ENCODE measurements around the gene SLC4A8. TPM values are rescaled to one million over a fixed set of nuclear protein-coding genes. Genes with fewer than 3 reads are reported as not detected.

Gene SLC4A8
- total RNA-seq = 27.6 TPM

DNA sequence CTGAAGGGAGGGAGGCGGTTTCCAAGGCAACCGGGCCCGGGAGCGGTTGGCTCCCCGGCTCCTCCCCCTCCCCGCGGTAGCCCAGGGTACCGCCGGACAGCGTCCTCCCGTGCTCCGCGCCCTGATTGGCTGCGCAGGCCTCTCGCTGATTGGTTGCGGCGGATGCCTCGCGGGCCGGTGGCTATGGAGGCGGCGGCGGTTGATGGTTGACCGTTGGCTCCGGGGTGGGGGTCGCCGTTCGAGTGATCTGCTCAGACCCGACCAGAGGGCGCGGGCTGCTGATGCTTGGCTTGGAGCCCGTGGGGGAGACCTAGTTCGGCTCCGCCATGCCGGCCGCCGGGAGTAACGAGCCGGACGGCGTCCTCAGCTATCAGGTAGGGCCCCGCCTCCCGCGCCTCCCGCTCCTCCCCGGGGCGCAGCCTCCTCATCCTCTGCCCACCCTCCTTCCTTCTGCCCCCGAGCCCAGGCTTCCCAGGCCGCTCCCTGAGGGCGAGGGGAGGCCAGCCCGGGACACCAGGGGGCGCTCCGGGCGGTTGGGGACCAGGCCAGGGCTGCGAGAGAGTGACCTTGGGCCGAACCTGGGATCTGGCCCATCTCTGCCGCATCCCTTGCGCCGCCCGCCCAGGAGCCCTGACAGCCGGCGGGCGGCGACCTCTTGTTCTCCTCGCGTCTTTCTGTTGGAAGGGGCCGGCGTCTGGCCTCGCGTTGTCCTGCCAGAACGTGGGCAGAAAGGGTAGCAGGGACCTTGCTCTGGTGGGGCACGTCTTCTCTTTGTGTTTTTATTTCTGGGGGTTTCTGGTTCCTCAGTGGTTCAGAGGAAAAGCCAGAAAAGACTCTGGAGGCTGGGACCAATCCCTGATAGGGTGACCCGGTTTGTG lies at the start of gene SLC4A8:
Gene SLC4A8 (plus strand): TSS at position 170 of the 878 bp plus-strand sequence. CDS start 157 bp downstream, at position 327.

DNA sequence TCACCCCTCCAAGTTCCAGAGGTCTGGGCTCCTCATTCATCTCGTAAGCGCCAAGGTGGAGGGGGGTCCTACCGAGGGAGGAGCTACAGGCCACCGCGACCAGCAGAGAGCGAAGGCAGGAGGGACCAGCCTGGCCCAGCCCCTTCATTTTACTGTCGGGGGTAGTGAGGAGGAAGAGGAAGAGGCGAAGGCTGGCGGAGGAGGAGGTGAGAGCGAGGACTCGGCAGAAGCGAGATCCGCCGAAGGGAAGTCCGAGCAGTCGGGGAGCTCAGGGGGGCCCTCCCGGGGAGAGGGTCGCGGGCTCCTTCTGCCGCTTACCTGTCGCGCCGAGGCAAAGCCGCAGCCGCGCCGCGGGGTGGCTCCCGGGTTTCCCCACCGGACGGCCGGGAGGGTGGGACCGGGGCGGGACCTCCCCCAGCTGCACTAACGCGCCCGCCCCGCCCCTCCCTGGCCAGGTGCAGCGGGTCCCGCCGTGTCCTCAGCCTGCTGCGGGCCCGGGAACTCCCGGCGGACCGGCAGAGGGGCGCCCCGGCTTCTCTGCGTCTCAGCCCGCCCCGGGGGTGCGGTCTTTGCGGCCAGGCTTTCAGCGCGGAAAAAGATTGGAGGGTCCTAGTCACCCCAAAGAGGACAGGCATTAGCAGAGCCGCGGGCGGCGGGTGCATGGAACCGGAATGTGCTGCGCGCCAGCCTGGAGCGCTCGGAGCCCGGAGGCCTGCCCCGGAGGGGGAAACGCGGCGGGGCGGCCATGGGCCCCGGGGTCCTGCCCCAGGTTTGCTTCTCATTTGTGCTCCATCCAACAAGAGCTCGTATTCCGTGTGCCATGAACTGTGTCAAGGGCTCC lies 33.1 kb upstream of the SLC4A8 start, which contains the start of gene GALNT6:
Gene GALNT6 (minus strand): TSS at position 124 of the 841 bp plus-strand sequence. CDS start 11,625 bp downstream, outside the sequence.

Other genes starting within 250 kb of the SLC4A8 start
- gene POU6F1, start 206.8 kb upstream of the SLC4A8 start, total RNA-seq = 8.2 TPM
- gene DAZAP2, start 186.0 kb upstream of the SLC4A8 start, total RNA-seq = 96.7 TPM
- gene SMAGP, start 154.4 kb upstream of the SLC4A8 start, total RNA-seq = 6.8 TPM
- 4.2 TPM for gene BIN2, start 100.7 kb upstream of the SLC4A8 start, total RNA-seq
- not detected for gene CELA1, start 78.2 kb upstream of the SLC4A8 start, total RNA-seq
- gene GALNT6, start 33.4 kb upstream of the SLC4A8 start, total RNA-seq = 7.5 TPM
- gene SCN8A, start 166.4 kb downstream of the SLC4A8 start, total RNA-seq = 33.6 TPM

Data from camera-type eye (tissue), 1 donor.